Sigmoid colon (tissue), 7 donors: Measurements from ENCODE around the gene MMP28. TPM values are rescaled to one million over a fixed set of nuclear protein-coding genes. Genes with fewer than 3 reads are reported as not detected.

Experiments used
- DNase-seq: peaks from one replicate; pipeline ENCODE4 v3.0.0-alpha.2; 2019
- H3K27ac ChIP-seq, 4 donors: fragments of 200-600 bp; sonication (generic); one replicate each; pipeline ENCODE4 v1.5.1; 2016 to 2019; ENCODE audit warnings: mild to moderate bottlenecking in 1 of 4
- H3K27me3 ChIP-seq, 3 donors: fragments of 200-600 bp; sonication (generic); one replicate each; pipeline ENCODE4 v1.5.1; 2019; ENCODE audit warnings: mild to moderate bottlenecking in 1 of 3
- H3K36me3 ChIP-seq, 4 donors: fragments of 200-600 bp; sonication (generic); one replicate each; pipeline ENCODE4 v1.5.1; 2016 to 2019
- H3K4me1 ChIP-seq, 4 donors: fragments of 200-600 bp; sonication (generic); one replicate each; pipeline ENCODE4 v1.5.1; 2017 to 2019
- H3K4me3 ChIP-seq, 4 donors: fragments of 200-600 bp; sonication (generic); one replicate each; pipeline ENCODE4 v1.5.1; 2017 to 2019; ENCODE audit warnings: mild to moderate bottlenecking in 2 of 4, moderate library complexity in 1 of 4
- H3K9me3 ChIP-seq, 4 donors: fragments of 200-600 bp in 3 of 4; sonication (generic) in 3 of 4; one replicate each; pipeline versions ENCODE4 v1.5.1 to v1.6.1; 2013 to 2019
- EP300 ChIP-seq, 4 donors: sonication (generic); formaldehyde crosslinking; IDR thresholded peaks; one replicate each; pipeline ENCODE4 v1.6.1; 2017; ENCODE audit warnings: antibody characterized with exemption in 4 of 4
- POLR2A ChIP-seq, 2 donors: fragments of 450-650 bp; IDR thresholded peaks; one replicate each; pipeline ENCODE4 v1.6.1; 2016; ENCODE audit warnings: antibody characterized with exemption in 2 of 2, mild to moderate bottlenecking in 2 of 2, moderate library complexity in 2 of 2
- POLR2AphosphoS5 ChIP-seq, 4 donors: sonication (generic); formaldehyde crosslinking; IDR thresholded peaks; one replicate each; pipeline ENCODE4 v1.6.1; 2017; ENCODE audit warnings: antibody characterized with exemption in 4 of 4
- WGBS, 2 donors: extraction: QIAGEN DNeasy Blood & Tissue Kit; methylation state at CpG; one replicate each; pipeline ENCODE4 v1.1.7; 2013; 5-methylcytosine and 5-hydroxymethylcytosine counted together
- intact Hi-C: fragments of 100-400 bp; cut with DNase I; formaldehyde crosslinking; loops from one replicate; pipeline ENCODE4 v1.15.1; 2023
- polyA plus RNA-seq, 3 donors: library from polyadenylated mRNA; stranded (reverse); fragments of 200-250 nt; gene quantifications; one replicate each; pipeline ENCODE4 v1.2.3, GENCODE V29; 2013
- total RNA-seq, 4 donors: library from RNA; depleted of rRNA; stranded (reverse); fragments of >200 nt; gene quantifications; one replicate each; pipeline ENCODE4 v1.1.0, GENCODE V29; 2016
- TF ChIP-seq, protein P1 (sequence below), 4 experiments: fragments of 450-650 bp in 3 of 4; fragments of 200-600 bp in 1 of 4; IDR thresholded peaks; one replicate each; pipeline ENCODE4 v1.5.1; 2016 to 2019; ENCODE audit warnings: antibody characterized with exemption in 4 of 4, mild to moderate bottlenecking in 3 of 4, moderate library complexity in 2 of 4
- donor health status: healthy with polysubstance abuse.
- donor health status: Bipolar disorder and iron deficiency.
- donor health status: healthy.

Gene MMP28
- total and polyA plus RNA-seq, 7 donors = 15.8 to 60.8 (median 30.3) TPM

GRCh38 chr17:35778641-35779196 is 16.7 kb downstream of the MMP28 start:
- no peaks in the 10 kb centered on the region for H3K36me3 ChIP-seq
- H3K9me3 ChIP-seq = no peaks in the 10 kb centered on the region
- H3K27ac ChIP-seq = peak overlapping the region in 3 of 4 donors; percentile 8 to 94 (median 89)
- no peaks in the 10 kb centered on the region for H3K27me3 ChIP-seq
- peaks cover 0 to 50% (median 35%) of the 10 kb centered on the region in 4 donors for H3K4me1 ChIP-seq
- intact Hi-C loops = no loop called here
- WGBS, 2 donors = 94 to 95% methylated on average over 16 of the region's 16 CpGs
- no peak for DNase-seq
- TF ChIP-seq, protein P1, sequence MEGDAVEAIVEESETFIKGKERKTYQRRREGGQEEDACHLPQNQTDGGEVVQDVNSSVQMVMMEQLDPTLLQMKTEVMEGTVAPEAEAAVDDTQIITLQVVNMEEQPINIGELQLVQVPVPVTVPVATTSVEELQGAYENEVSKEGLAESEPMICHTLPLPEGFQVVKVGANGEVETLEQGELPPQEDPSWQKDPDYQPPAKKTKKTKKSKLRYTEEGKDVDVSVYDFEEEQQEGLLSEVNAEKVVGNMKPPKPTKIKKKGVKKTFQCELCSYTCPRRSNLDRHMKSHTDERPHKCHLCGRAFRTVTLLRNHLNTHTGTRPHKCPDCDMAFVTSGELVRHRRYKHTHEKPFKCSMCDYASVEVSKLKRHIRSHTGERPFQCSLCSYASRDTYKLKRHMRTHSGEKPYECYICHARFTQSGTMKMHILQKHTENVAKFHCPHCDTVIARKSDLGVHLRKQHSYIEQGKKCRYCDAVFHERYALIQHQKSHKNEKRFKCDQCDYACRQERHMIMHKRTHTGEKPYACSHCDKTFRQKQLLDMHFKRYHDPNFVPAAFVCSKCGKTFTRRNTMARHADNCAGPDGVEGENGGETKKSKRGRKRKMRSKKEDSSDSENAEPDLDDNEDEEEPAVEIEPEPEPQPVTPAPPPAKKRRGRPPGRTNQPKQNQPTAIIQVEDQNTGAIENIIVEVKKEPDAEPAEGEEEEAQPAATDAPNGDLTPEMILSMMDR (IDR thresholded peaks at IDR 0.05) = no peak
- TF ChIP-seq POLR2A (IDR thresholded peaks at IDR 0.05) = no peak
- no peak for TF ChIP-seq POLR2AphosphoS5 (IDR thresholded peaks at IDR 0.05)
- TF ChIP-seq EP300 (IDR thresholded peaks at IDR 0.05) = no peak
- H3K4me3 ChIP-seq = no peak overlapping the region

DNA sequence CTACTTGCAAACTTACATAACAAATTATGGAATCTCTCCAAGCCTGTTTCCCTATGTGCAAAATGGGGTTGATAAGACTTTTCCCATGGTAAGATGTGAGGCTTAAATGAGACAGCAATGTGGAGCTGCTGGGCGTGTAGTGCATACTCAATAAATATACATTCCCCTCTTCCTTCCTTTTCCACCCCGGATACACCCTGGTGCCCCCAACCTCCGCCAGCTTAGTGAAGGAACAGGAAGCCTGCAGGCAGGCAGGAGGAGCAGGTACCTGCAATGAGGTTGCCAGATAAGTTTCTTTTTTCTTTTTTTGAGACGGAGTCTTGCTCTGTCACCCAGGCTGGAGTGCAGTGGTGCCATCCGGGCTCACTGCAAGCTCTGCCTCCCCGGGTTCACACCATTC is 19.9 kb downstream of the MMP28 start:
- WGBS, 2 donors = 39 to 52% methylated on average over 6 of the region's 6 CpGs
- Histone ChIP-seq H3K36me3 (no peaks in the 10 kb centered on the region), H3K27ac (peak overlapping the region; percentile 82 to 94 (median 88)), H3K4me3 (peak overlapping the region in 2 of 4 donors; percentile 28 to 42), H3K27me3 (no peaks in the 10 kb centered on the region), H3K9me3 (no peaks in the 10 kb centered on the region), H3K4me1 (peaks cover 0 to 57% (median 32%) of the 10 kb centered on the region in 4 donors)
- TF ChIP-seq POLR2A (IDR thresholded peaks at IDR 0.05) (no peak), EP300 (IDR thresholded peaks at IDR 0.05) (no peak), POLR2AphosphoS5 (IDR thresholded peaks at IDR 0.05) (no peak)
- TF ChIP-seq, protein P1 (IDR thresholded peaks at IDR 0.05) = no peak
- DNase-seq = no peak
- intact Hi-C loops = no loop called here

GRCh38 chr17:35775039-35775438 is 20.4 kb downstream of the MMP28 start:
- DNase-seq = no peak
- intact Hi-C loops = no loop called here
- H3K4me3 ChIP-seq = peak overlapping the region in 3 of 4 donors; percentile 18 to 42 (median 28)
- WGBS, 2 donors = 52 to 70% methylated on average over 5 of the region's 5 CpGs
- peak overlapping the region; percentile 82 to 94 (median 88) for H3K27ac ChIP-seq
- H3K36me3 ChIP-seq = no peaks in the 10 kb centered on the region
- H3K4me1 ChIP-seq = peaks cover 0 to 57% (median 32%) of the 10 kb centered on the region in 4 donors
- TF ChIP-seq, protein P1 (IDR thresholded peaks at IDR 0.05) = no peak
- TF ChIP-seq POLR2A (IDR thresholded peaks at IDR 0.05) (no peak), EP300 (IDR thresholded peaks at IDR 0.05) (no peak), POLR2AphosphoS5 (IDR thresholded peaks at IDR 0.05) (no peak)
- no peaks in the 10 kb centered on the region for H3K9me3 ChIP-seq
- no peaks in the 10 kb centered on the region for H3K27me3 ChIP-seq

DNA sequence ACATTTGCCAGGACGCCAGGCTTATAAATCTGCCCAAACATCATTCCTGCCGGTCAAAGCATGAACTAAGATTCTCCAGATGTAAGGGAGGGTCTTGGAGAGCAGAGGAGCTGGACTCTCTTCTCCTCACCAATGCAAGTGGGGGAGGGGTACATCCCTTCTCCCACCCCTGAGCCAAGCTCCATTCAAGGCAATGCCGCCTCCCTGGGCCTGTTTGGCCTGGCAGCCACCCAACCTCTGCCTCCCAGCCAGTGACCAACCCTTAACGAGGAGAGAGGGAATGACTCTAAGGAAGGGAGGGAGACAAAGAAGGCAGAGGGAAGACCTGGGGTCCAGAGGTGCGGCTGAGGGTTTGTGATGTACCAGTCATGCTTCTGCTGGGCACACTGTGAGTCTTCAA is 20.9 kb downstream of the MMP28 start:
- WGBS, 2 donors = 29 to 61% methylated on average over 5 of the region's 5 CpGs
- peak; percentile 35 to 84 (median 77) for TF ChIP-seq POLR2AphosphoS5 (IDR thresholded peaks at IDR 0.05)
- TF ChIP-seq, protein P1 (IDR thresholded peaks at IDR 0.05) = no peak
- TF ChIP-seq POLR2A (IDR thresholded peaks at IDR 0.05) = peak in 1 of 2 donors; percentile 37
- DNase-seq = peak; percentile 92
- Histone ChIP-seq H3K9me3 (no peaks in the 10 kb centered on the region), H3K27ac (peak overlapping the region; percentile 82 to 94 (median 88)), H3K27me3 (no peaks in the 10 kb centered on the region), H3K4me1 (peaks cover 0 to 57% (median 32%) of the 10 kb centered on the region in 4 donors), H3K36me3 (no peaks in the 10 kb centered on the region), H3K4me3 (peak overlapping the region in 3 of 4 donors; percentile 18 to 42 (median 28))
- intact Hi-C loops = no loop called here
